Panc1 (cell line): ENCODE data around the gene SSH2. TPM values are rescaled to one million over a fixed set of nuclear protein-coding genes. Genes with fewer than 3 reads are reported as not detected.

Source experiments
- ATAC-seq: fragments of 200-7000 bp; cut with Tn5 transposase; 2 replicates; pipeline ENCODE4 v1.9.1; 2020; ENCODE audit warnings: mild to moderate bottlenecking, moderate library complexity
- BruUV-seq: library from RNA; stranded (reverse); fragments of 400-500 nt; replicated peaks from 2 replicates; lab custom pipeline; 2021; lab: Mats Ljungman, UMichigan
- CTCF ChIA-PET: fragments of 300-600 bp; sonication (Branson Sonifier 250); formaldehyde crosslinking; loops from one replicate; lab custom pipeline; 2022; ENCODE audit warnings: antibody characterized with exemption; lab: Charles Lee
- POLR2A ChIA-PET: fragments of 300-600 bp; sonication (Branson Sonifier 250); formaldehyde crosslinking; loops from one replicate; lab custom pipeline; 2022; ENCODE audit warnings: antibody characterized with exemption; lab: Charles Lee
- DNase-seq: peaks from one replicate; pipeline ENCODE4 v3.0.0-alpha.2; 2010; ENCODE audit warnings: low read depth, low spot score
- H3K27ac ChIP-seq: 2 replicates; pipeline ENCODE4 v1.5.1; 2011; ENCODE audit warnings: mild to moderate bottlenecking, low read length, inconsistent platforms
- H3K27me3 ChIP-seq: fragments of 200-500 bp; sonication (Bioruptor generic); 2 replicates; pipeline ENCODE4 v1.6.0; 2014; ENCODE audit warnings: low read length, inconsistent platforms; ENCODE audit not compliant: control insufficient read depth, insufficient read depth
- H3K36me3 ChIP-seq: fragments of 200-500 bp; sonication (Bioruptor generic); 2 replicates; pipeline ENCODE4 v1.5.1; 2014; ENCODE audit warnings: inconsistent platforms, mild to moderate bottlenecking, low read length, moderate library complexity; ENCODE audit not compliant: control insufficient read depth, insufficient read depth
- H3K4me1 ChIP-seq: 2 replicates; pipeline ENCODE4 v1.5.1; 2011; ENCODE audit warnings: inconsistent platforms, mild to moderate bottlenecking, low read length, moderate library complexity; ENCODE audit not compliant: control insufficient read depth, insufficient read depth
- H3K4me3 ChIP-seq, 2 experiments: 2 replicates each; pipeline ENCODE4 v1.5.1; 2011 to 2012; ENCODE audit warnings: low read depth in 2 of 2, low read length in 2 of 2, mild to moderate bottlenecking in 2 of 2, inconsistent platforms in 1 of 2, moderate library complexity in 1 of 2
- H3K9me3 ChIP-seq: fragments of 200-500 bp; sonication (Bioruptor generic); 2 replicates; pipeline ENCODE4 v1.5.1; 2014; ENCODE audit warnings: low read depth, mild to moderate bottlenecking, inconsistent platforms, low read length, moderate library complexity; ENCODE audit not compliant: control insufficient read depth, insufficient read depth
- POLR2AphosphoS5 ChIP-seq: IDR thresholded peaks from 2 replicates; pipeline ENCODE4 v1.6.1; 2012; ENCODE audit warnings: mild to moderate bottlenecking, low read depth, low read length, moderate library complexity
- SIN3A ChIP-seq: IDR thresholded peaks from 2 replicates; pipeline ENCODE4 v1.6.1; 2012; ENCODE audit warnings: low read depth, mild to moderate bottlenecking, low read length, moderate library complexity, borderline replicate concordance; ENCODE audit not compliant: insufficient read depth
- TCF7L2 ChIP-seq: IDR thresholded peaks from 2 replicates; pipeline ENCODE4 v1.6.1; 2011; ENCODE audit warnings: mild to moderate bottlenecking, low read depth, low read length, inconsistent platforms
- in situ Hi-C: cut with HindIII; loops from 2 replicates; pipeline ENCODE4 v1.10.0; 2016; ENCODE audit warnings: low sequenced_read_pairs, low pct_unique_long_range_greater_than_20kb
- intact Hi-C: fragments of 100-400 bp; cut with micrococcal nuclease; formaldehyde crosslinking; loops from one replicate; pipeline ENCODE4 v1.10.0; 2022; ENCODE audit not compliant: unreplicated experiment
- total RNA-seq: library from RNA; stranded (reverse); gene quantifications from one replicate; pipeline ENCODE4 v1.2.1, GENCODE V29; 2021; ENCODE audit not compliant: unreplicated experiment
- TF ChIP-seq, protein P1 (sequence below), 2 experiments: IDR thresholded peaks; 2 replicates each; pipeline ENCODE4 v1.6.1; 2011 to 2012; ENCODE audit warnings: low read depth in 2 of 2, control low read depth in 1 of 2, low read length in 1 of 2, mild to moderate bottlenecking in 1 of 2, moderate library complexity in 1 of 2; ENCODE audit not compliant: insufficient read depth in 1 of 2
- TF ChIP-seq, protein P2 (sequence below): fragments of 450-650 bp; IDR thresholded peaks from 2 replicates; pipeline ENCODE4 v1.5.1; 2017; ENCODE audit warnings: mild to moderate bottlenecking

SSH2 gene
- total RNA-seq, 1 experiment from 2014 or later = 30.6 TPM

DNA sequence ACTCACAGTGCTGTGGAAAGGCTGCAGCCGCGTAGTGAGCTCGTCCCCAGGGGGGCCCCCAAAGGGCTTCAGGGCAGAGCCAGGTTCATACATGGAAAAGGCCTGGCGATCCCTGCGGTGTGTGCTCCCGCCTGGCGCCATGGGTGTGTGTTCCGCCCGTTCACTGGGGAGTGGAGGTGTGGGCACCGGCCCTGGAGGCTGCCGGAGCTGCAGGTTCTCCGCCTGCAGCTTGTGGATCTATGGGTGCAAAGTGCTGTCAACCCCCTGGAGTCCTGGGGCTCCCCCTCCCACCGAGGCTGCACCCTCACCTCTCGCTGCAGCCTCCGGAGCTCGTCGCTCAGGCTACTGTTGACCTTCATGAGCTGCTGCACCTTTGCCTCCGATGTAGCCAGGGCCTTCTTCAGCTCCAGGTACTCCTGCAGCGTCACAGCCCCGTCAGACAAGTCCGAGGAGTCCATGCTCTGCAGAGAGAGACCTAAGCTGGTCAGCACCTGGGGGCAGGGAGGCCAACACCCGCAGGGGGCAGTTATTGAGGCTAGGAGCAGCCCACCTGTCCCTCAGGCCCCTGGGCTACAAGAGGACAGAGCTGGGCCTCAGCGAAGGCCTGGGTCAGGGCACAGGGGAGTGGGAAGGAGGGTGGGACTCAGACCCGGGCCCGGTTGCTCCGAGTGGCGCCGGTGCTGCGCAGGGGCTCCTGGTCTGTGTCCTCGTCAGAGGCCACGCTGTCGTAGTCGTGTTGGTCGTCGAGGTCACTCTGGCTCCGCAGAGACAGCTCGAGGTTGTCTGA lies 353.6 kb downstream of the SSH2 start:
- DNase-seq (no peak), ATAC-seq (no peak)
- ChIA-PET CTCF (interaction anchor here (0.5 to 0.8 kb wide), 2 partner anchors 43 to 225 kb away, joined by 4 to 8 read pairs; no protein-coding TSS in a partner anchor), POLR2A (interaction anchor here (0.5 kb wide), 1 partner anchor 64 kb away, joined by 4 read pairs; no protein-coding TSS in a partner anchor)
- H3K4me1 ChIP-seq = no peaks in the 10 kb centered on the region
- no peaks in the 10 kb centered on the region for H3K27me3 ChIP-seq
- TF ChIP-seq SIN3A = no peak
- no peak for TF ChIP-seq TCF7L2
- TF ChIP-seq, protein P1, sequence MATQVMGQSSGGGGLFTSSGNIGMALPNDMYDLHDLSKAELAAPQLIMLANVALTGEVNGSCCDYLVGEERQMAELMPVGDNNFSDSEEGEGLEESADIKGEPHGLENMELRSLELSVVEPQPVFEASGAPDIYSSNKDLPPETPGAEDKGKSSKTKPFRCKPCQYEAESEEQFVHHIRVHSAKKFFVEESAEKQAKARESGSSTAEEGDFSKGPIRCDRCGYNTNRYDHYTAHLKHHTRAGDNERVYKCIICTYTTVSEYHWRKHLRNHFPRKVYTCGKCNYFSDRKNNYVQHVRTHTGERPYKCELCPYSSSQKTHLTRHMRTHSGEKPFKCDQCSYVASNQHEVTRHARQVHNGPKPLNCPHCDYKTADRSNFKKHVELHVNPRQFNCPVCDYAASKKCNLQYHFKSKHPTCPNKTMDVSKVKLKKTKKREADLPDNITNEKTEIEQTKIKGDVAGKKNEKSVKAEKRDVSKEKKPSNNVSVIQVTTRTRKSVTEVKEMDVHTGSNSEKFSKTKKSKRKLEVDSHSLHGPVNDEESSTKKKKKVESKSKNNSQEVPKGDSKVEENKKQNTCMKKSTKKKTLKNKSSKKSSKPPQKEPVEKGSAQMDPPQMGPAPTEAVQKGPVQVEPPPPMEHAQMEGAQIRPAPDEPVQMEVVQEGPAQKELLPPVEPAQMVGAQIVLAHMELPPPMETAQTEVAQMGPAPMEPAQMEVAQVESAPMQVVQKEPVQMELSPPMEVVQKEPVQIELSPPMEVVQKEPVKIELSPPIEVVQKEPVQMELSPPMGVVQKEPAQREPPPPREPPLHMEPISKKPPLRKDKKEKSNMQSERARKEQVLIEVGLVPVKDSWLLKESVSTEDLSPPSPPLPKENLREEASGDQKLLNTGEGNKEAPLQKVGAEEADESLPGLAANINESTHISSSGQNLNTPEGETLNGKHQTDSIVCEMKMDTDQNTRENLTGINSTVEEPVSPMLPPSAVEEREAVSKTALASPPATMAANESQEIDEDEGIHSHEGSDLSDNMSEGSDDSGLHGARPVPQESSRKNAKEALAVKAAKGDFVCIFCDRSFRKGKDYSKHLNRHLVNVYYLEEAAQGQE (IDR thresholded peaks at IDR 0.05; ENCODE audit: insufficient read depth in 1 of 2, low read depth in 2 of 2, low read length in 1 of 2) = no peak
- TF ChIP-seq, protein P2, sequence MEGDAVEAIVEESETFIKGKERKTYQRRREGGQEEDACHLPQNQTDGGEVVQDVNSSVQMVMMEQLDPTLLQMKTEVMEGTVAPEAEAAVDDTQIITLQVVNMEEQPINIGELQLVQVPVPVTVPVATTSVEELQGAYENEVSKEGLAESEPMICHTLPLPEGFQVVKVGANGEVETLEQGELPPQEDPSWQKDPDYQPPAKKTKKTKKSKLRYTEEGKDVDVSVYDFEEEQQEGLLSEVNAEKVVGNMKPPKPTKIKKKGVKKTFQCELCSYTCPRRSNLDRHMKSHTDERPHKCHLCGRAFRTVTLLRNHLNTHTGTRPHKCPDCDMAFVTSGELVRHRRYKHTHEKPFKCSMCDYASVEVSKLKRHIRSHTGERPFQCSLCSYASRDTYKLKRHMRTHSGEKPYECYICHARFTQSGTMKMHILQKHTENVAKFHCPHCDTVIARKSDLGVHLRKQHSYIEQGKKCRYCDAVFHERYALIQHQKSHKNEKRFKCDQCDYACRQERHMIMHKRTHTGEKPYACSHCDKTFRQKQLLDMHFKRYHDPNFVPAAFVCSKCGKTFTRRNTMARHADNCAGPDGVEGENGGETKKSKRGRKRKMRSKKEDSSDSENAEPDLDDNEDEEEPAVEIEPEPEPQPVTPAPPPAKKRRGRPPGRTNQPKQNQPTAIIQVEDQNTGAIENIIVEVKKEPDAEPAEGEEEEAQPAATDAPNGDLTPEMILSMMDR = no peak
- no peak; the same call in 1 of the 2 replicates for TF ChIP-seq POLR2AphosphoS5
- BruUV-seq = no TSS peak
- H3K36me3 ChIP-seq = no peaks in the 10 kb centered on the region
- in situ Hi-C loops (no loop called here), intact Hi-C loops (no loop called here)
- H3K27ac ChIP-seq = no peak overlapping the region
- no peaks in the 10 kb centered on the region for H3K9me3 ChIP-seq
- H3K4me3 ChIP-seq = no peak overlapping the region

Other genes starting within 250 kb of the SSH2 start
- 0.39 TPM for gene EFCAB5, start 11.4 kb upstream of the SSH2 start, total RNA-seq
- gene NSRP1, start 186.6 kb upstream of the SSH2 start, total RNA-seq = 30.5 TPM